Prostate gland (tissue), 2 donors: Measurements from ENCODE around the gene NCOA3.

Source experiments
- CTCF ChIP-seq, 4 experiments: fragments of 200-600 bp in 2 of 4; fragments of 450-650 bp in 2 of 4; sonication (generic) in 2 of 4; IDR thresholded peaks; 1 replicate in 3 of 4; 2 replicates in 1 of 4; pipeline ENCODE4 v1.5.1; 2016 to 2019; ENCODE audit warnings: antibody characterized with exemption in 4 of 4, mild to moderate bottlenecking in 2 of 4, moderate library complexity in 2 of 4
- POLR2A ChIP-seq: fragments of 450-650 bp; IDR thresholded peaks from one replicate; pipeline ENCODE4 v1.6.1; 2016; ENCODE audit warnings: antibody characterized with exemption, mild to moderate bottlenecking
- POLR2AphosphoS5 ChIP-seq: sonication (generic); formaldehyde crosslinking; IDR thresholded peaks from one replicate; pipeline ENCODE4 v1.6.1; 2017; ENCODE audit warnings: antibody characterized with exemption

GRCh38 chr20:47490795-47491194, 10.9 kb upstream of the NCOA3 start:
- TF ChIP-seq POLR2A, result no peak
- no peak for TF ChIP-seq CTCF (IDR thresholded peaks at IDR 0.05)
- no peak for TF ChIP-seq POLR2AphosphoS5
